GM21717 (cell line): ENCODE results near the gene SLC22A3.
A peak's percentile ranks its signal among the peaks of the same experiment; 100 is the strongest.
"Not testable (repeated sequence)": the region's sequence is repeated elsewhere in the genome, so short reads cannot be mapped to it uniquely, and the experiment has no call there.

Experiments used
- ATAC-seq: cut with Tn5 transposase; IDR thresholded peaks from one replicate; pipeline ENCODE4 v1.9.1; 2021; ENCODE audit warnings: mild to moderate bottlenecking, moderate library complexity; ENCODE audit not compliant: unreplicated experiment

Gene SLC22A3

DNA sequence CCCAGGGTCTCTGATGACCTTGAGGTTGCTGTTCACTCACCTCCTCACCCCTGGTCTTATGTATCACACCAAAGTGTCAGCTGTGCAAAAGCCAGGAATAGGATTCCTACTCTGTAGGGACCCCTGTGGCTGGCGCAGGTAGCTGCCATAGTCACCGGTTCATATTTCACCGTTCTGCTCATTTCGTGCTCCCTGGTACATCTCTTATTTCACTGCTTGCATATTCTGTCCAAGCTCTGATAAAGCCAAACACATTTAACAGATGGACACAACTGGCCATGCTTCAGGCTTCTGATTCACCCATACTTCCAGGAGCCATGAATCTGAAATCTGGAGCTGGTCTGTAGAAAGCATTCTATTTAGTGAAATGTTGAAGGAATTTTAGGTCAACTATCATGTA lies 20.5 kb downstream of the SLC22A3 start:
- ATAC-seq: no peak

DNA sequence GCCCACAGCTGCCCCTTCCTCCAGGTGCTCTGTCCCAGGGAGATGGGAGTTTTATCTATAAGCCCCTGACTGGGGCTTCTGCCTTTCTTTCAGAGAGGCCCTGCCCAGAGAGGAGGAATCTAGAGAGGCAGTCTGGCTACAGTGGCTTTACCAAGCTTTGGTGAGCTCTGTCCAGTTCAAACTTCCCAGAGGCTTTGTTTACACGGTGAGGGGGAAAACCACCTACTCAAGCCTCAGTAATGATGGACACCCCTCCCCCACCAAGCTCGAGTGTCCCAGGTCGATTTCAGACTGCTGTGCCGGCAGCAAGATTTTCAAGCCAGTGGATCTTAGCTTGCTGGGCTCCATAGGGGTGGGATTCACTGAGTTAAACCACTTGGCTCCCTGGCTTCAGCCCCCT lies 25.4 kb downstream of the SLC22A3 start:
- ATAC-seq: not testable (repeated sequence)

DNA sequence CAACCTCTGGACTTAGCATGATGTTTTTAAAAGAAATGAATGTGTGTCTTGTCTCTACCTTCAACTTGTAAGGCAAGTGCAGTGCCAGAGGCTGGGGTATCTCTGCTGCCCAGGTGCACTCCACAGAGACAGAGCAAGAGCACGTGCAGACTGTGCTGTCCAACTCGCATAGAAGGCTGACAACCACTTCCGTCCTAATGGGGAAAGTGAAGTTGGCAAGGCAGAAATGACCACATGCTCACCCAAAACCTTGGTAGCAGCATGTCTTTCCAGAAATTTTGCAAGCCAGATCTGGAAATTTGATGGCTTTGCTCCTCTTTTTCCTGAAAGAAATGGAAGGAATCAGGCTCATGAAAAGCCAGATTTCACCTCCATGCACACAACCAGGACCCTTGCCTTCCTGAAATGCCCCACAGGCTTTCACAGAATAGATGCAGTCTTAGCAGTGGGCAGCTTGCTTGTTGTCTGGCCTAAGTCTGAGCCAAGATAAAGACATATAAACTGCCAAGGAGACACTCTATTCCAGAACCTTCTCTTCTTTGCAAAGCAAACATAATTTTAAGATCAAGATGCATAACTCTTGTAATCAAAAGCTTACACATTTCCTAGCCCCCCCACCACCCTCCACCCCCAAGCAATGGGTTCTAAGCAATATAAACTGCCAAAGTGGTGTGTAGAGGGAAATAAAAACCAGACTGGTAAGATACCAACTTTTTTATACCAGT lies 26.8 kb downstream of the SLC22A3 start:
- no peak for ATAC-seq

DNA sequence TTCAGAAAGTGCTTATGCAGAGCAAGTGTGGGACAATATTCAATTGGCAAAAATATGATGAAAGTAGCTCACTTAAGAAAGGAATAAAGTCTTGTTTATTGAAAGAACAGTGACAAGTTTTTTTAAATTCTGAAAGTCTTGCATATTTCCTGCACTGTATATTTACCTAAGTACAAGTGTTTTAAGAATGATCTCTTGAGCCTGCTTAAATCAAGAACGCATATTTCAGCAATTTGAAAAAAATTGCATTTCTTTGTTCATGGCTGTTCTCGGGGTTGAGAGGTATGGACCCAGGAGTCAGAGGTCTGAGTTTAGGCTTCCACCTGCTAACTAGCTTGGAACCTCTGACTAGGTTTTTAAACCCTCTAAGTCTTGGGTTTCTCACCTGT lies 27.4 kb downstream of the SLC22A3 start:
- ATAC-seq: no peak

DNA sequence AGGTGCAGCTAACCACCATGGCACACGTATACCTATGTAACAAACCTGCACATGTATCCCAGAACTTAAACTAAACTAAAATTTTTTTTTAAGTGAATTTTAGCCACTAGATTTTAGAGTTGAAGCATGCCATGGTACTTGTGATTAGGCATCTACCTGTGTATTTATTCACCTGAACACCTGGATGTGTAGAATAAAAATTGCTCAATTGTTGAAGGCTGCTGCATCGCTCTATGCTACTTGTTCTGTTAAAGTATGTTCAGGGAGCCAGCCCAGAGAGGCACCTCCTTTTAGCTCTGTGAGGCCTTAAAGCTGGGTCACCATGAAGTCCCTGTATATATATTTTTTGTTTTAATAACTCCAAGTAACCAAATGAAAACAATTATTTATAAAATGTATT lies 28.3 kb downstream of the SLC22A3 start:
- ATAC-seq: no peak

DNA sequence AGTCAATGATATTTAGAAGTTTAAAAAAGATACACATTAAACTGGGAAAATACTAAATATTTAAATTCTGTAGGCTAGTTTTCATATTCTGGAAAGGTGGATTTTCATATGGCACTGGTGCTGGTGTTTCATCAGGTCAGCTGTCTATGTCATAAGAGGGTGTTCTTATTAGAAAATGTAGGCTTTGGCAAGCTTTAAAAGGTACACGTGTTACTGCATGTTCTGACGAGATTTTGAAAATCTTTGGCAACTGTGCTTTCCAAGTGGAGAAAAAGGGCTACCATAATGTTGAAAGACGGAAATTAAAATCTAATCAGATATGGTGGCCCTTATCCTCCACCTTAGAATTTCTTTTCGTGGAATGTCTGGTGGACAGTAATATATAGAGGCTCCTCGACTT lies 30.0 kb downstream of the SLC22A3 start:
- no peak for ATAC-seq

DNA sequence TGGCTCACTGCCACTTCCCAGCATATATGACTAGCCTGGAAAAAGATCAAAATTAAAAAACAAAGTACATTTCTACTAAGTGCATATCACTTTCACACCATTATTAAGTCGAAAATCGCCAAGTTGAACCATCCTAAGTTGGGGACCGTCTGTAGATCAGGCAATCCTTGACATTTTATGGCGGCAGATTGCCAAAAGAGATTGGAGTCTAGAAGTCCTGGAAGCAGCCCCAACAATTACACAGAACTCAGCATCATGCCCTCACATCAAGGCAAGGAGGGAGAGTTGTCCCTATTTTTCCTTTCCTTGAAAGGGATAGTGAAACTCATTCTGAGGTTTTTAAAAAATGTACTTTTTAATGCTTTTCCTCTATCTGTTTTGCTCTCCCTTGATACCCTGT lies 30.7 kb downstream of the SLC22A3 start:
- no peak for ATAC-seq

DNA sequence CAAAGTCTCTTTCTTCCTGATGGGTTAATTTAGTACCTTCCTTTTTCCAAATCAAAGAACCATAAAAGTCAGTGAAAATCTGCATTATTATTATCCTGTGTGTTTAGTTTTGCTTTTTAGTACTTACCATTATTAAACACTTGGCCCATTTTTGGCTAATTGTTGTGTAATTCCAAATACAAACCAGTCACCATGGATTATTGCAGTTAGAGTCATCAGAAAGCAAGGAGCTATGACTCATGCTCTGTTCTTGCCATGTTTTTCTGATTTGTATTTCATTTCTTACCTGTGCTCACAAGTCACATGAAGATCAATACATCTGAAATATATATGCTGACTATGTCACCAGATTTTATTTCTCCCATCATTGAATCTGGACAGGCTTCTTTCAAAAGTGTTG lies 31.3 kb downstream of the SLC22A3 start:
- no peak for ATAC-seq

DNA sequence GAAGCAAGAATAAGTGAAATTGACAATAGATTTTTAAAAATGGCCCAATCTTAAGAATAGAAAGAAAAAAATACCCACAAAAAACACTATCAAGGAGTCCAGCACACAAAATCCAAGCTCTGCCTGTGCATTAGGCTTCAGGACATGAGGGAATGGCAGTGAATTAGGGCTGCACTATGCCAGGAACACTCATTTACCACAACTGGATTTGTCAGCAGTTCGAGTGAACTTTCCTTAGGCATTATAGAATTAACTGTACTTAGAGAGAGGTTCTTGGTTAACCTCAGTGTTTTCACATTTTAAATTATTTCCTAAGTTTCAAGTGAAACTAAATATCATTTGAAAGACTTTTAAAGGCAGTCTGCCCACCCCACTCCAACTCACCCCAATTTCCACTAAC lies 34.8 kb downstream of the SLC22A3 start:
- no peak for ATAC-seq

DNA sequence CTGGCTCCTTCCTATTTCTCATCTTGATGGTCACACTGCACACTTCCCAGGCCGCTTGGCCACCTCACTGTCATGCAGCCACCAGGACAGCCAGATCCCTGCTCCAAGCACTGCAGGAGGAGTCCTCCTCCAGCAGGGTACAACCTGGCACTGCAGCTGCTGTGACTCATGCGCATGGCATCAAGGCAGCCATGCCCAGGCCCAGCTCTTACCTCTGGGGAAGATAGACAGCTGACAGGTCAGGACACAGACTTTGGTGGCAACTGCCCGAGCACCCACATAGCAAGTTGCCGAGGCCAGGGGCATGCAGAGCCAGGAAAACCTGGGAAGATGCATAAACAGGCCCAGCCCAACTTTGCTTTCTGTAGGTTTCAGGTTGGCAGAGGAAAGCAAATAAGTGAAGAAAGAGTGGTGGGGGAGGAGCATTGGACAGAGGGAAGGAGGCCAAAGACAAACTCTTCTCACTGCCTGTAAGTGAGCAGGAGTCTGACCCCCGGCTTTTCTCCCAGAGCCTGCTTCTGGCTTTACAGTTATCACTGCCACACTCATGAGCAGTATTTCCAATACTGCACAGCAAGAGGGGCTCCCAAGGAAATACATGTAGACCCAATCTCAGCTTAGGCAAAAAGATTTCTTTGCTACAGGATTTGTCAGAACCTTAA lies 38.8 kb downstream of the SLC22A3 start:
- no peak for ATAC-seq

DNA sequence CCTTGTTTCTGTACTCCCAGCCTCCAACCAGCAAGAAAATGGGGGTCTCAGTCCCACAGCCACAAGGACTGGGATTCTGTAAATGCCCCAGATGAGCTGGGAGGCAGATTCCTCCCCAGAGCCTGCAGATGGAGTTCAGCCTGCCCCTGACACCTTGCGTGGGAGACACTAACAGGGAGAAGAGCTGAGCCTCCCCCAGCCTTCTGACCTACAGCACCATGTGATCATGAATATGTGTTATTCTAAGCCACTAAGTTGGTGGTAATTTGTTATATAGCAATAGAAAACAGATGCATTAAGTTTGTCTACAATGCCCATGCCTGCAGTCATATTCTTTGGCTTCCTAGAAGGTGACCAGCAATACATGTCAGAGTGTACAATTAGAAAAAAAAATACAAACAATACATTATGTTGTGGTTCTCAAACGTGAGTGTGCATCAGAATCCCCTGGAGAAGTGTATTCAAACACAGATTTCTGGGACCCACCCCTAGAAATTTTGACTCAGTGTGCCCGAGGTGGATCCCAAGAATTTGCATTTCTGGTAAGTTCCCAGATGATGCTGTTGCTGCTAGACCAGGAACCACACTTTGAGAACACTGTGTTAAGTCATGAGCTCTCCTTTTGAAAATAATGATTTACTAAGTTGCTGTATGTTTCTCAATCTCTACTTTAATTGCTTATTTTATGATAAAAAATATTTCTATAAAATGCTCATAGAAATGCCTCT lies 39.9 kb downstream of the SLC22A3 start:
- no peak for ATAC-seq

DNA sequence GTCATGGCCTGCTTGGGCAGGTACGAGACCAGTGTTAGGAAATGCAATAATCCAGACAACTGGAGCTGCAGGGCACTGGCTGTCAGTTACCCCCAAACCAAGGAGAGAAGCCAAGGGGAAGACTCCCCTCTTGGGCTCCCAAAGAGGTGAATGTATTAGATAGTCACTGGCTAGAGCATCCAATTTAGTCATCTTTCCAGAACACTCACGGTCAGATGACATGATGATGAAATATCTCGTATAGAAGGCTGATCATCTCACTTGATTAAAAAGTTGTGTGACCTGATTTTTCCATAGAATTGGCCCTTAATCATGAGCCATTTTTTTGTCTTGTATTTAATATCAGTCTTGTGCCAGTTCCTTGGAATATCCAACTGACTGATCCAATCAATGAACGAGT lies 40.7 kb downstream of the SLC22A3 start:
- no peak for ATAC-seq

DNA sequence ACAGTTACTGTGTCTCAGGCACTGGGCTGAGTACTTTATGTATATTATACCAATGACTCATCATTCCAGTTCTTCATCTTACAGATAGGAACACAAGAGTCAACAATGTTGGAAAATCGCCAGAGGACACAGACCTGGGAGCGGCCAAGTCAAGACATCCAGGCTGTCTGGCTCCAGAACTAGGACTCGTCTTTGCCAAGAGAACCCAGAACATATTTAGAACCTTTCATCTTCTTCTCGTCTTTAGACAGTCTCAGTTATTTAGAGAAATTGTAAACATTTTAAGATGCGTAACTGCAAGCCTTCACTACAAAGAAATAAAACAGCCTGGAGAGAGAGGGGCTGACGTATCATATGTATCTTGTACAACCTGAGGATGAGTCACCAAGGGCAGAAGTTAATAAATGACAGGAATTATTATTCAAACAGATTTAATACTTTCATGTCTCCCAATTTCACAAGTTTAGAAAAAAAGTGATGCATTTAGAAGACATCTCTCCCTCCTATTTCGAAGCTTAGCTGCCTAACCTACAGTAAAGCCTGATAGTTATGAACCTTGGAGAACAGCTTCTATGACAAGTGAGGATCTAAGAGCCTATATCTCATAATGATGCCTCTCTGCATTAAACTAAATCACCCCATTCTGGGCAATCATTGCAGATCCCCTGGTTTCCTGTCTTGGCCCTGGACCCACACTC lies 43.4 kb downstream of the SLC22A3 start:
- no peak for ATAC-seq

DNA sequence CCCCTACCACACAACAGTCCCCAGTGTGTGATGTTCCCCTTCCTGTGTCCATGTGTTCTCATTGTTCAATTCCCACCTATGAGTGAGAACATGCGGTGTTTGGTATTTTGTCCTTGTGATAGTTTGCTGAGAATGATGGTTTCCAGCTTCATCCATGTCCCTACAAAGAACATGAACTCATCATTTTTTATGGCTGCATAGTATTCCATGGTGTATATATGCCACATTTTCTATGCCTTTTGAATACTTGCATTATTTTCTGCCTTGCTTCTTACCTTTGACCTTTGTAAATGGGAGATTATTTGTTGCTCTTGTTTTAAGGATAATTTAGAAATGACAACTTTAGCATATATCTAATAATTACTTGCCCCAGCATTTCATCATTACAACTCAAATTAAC lies 45.3 kb downstream of the SLC22A3 start:
- ATAC-seq: not testable (repeated sequence)

DNA sequence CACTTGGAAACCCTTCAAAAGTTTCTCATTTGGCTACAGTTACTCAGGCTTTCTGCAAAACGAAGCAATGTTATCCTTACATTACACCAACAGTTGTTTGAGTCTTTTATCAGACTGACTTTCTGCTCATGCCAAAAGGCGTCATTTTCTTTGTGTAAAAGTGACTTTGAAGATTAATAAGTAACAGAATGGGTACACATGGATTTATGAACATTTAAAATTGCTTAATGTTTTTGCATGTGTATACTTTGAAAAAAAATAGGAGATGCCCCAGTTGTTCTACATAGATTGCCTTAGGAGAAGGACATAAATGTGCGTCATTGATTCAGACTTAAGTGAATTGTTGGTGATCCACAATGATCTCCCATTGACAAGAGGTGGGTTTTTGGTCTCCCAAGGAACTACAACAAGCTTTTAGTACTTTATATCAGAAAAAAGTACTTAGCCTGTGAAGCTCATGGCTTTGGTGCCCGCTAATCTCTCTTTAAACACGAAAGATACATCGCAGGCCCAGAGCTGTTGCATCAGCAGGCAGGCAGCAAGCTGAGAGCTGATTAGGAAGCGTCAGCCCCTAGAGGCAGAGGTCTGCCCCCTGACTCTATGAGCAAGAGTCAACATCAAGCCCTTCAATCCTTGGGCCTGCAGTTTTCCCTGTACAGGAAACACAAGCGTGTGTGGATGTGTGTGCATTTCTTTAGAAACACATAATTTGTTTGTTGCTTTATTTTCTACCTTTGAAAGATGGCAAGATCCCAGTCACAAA lies 45.9 kb downstream of the SLC22A3 start:
- ATAC-seq: no peak

DNA sequence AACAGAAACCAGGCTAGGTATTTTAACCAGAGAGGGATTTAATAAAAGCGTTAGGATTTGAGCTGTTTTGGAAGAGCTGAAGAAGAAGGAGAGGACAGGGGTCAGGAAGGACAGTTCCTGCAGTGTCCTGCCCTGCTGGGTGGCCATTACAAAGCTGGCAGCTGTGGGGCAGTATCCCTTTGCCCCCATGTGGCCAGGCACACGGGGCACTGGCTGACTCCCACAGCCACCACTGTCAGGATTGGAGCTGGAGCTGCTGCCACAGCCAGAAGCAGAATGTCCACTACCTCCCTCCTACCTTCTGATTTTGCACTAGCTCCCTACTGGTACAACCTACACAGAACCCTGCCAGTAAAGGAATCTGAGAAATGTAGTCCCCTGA lies 46.5 kb downstream of the SLC22A3 start:
- ATAC-seq: no peak

DNA sequence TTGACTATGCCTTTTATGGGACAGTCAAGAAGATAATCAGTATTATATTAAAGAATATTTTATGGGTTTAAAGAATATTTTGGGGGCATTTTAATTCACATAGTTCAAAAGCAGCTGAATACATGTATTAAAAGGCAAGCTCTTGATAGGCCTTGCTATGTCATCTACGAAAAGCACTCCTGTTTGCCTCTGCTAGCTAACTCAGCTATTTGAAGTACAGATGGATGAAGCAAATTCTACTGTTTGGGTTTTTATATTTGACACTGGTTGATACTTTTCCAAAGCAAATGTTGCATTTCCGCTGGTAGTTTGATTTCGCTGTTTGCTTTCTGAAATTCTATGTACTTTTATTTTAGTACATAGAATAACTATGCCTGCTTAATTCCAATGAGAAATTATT lies 47.0 kb downstream of the SLC22A3 start:
- ATAC-seq: no peak

DNA sequence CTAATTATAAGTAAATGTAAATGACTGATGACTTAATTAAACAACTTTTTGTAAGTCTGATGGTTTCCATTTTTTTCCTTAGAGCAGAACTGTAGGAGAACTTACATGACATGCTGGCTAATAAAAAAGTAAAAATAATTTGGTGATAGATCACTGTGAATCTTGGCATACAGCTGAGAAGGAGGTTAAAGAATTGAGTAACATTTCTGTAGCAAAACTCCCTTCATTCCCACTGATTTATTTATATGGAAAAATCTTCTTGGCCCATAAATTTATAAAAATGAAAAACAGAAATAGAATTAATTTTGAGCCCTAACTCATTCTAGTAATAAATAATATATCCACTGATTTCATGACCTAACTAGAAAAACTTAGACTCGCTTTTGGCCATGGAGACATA lies 48.1 kb downstream of the SLC22A3 start:
- ATAC-seq: no peak

DNA sequence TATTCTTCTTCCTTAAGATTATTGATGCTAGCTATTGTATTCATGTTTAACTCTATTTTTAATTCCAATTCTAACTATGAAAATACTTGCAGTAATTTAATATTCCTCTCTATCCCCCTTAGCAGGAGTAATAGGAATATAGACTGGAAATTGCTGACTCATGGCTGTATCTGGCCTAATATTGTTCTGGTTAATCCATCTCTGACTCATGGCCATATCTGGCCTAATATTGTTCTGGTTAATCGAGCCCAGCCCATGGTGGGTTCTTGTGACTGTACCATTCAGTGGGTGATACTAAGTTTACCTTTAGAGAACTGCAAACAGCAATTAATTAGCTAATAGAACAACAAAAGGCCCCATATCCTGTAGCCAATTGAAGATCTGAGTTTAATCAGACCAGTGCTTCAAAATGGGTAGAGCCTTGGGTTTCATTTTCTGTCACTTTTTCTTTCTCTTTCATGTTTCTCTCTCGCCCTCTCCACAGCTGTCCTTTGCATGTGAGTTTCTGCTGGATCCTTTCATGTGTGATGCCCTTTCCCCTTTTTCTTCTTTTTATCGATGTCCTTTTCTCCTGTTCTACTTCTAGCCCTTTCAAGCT lies 50.6 kb downstream of the SLC22A3 start:
- peak; percentile 99 for ATAC-seq

DNA sequence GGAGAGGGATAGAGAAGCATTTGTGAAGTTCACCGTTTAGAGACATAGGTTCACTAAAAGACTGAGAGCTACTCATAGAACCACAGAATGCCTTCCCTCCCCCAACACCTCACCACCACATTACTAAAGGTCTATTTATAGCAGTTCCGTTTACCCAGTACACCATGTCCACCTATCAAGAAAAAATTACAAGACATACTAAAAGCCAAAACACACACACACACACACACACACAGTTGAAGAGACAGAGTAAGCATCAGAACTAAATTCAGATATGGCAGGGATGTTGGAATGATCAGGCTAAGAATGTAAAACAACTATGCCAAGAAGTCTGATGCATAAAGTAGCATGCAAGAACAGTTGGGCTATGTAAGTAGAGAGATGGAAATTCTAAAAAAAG lies 52.3 kb downstream of the SLC22A3 start:
- no peak for ATAC-seq
